DND-41 (cell line): ENCODE results near the gene SALL4.

Experiments used
- CTCF ChIP-seq: IDR thresholded peaks from 2 replicates; pipeline ENCODE4 v1.5.1; 2012; ENCODE audit warnings: borderline replicate concordance, low read length, moderate library complexity, mild to moderate bottlenecking; ENCODE audit not compliant: poor library complexity, severe bottlenecking; ENCODE audit errors: extremely low read depth
- EZH2 ChIP-seq: IDR thresholded peaks from 3 replicates; pipeline ENCODE4 v1.6.1; 2012; ENCODE audit warnings: borderline replicate concordance, low read depth, mild to moderate bottlenecking, moderate library complexity, low read length, inconsistent platforms; ENCODE audit not compliant: severe bottlenecking

- TF ChIP-seq CTCF (no peak), EZH2 (no peak)
Measured at GRCh38 chr20:51775241-51775640, 27.1 kb downstream of the SALL4 start.
